MM.1S (cell line): Measurements from ENCODE around the gene C3orf18.

Experiments
- CTCF ChIP-seq: fragments of 300-600 bp; sonication (generic); IDR thresholded peaks from 2 replicates; pipeline ENCODE4 v1.5.1; 2016; ENCODE audit warnings: antibody characterized with exemption, low read length, mixed read lengths
- EZH2 ChIP-seq: fragments of 300-600 bp; sonication (generic); optimal IDR thresholded peaks from 2 replicates; pipeline ENCODE3; 2017; ENCODE audit warnings: low read depth, mild to moderate bottlenecking, antibody characterized with exemption, low read length, mixed read lengths

- TF ChIP-seq CTCF (no peak), EZH2 (no peak)
Observed at GRCh38 chr3:50534681-50535330, 32.7 kb downstream of the C3orf18 start.
